OCI-LY1 (cell line): Measurements from ENCODE around the gene GCLC.

ENCODE experiments used
- CTCF ChIP-seq: fragments of 200-600 bp; sonication (generic), shearing (Covaris generic); IDR thresholded peaks from 2 replicates; pipeline ENCODE4 v1.5.1; 2017; ENCODE audit warnings: mild to moderate bottlenecking, antibody characterized with exemption, low read length, moderate library complexity, mixed read lengths
- EZH2 ChIP-seq: fragments of 200-600 bp; sonication (generic), shearing (Covaris generic); IDR thresholded peaks from 2 replicates; pipeline ENCODE4 v1.8.0; 2017; ENCODE audit warnings: borderline replicate concordance, mixed run types, mild to moderate bottlenecking, antibody characterized with exemption, low read length, moderate library complexity, mixed read lengths

DNA sequence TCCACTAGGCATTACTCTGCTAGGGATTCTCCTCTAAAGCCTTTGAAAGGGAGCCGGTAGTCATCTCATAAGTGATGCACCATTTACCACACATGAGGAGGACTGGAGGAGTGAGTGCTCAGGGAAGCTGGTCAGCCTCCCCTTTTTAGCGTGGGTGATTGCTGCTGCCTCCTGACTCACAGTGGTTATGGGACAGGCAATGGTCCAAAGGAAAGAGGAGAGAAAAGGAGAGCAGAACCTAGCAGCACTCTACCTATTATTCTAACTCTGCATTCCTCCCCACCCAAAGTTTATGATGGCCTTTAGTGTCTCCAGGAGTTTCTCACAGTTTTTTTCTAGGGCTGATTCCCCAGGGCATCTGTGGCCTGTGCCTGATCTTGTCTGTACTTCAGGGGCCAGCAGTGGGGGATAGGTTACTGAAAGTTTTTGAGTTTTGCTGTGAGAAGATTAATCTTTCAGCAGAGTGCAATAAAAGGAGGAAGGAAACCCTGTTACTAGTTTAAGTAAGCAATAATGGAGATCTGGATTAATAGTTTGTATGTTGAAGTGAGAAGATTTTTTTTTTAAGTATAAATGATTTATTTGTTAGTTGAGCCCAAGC is 36.4 kb upstream of the GCLC start:
- no peak for TF ChIP-seq CTCF
- TF ChIP-seq EZH2 = no peak
